GM18502 (cell line): ENCODE measurements around the gene ATP4B.

ENCODE experiments used
- ATAC-seq: cut with Tn5 transposase; IDR thresholded peaks from one replicate; pipeline ENCODE4 v1.9.1; 2021; ENCODE audit warnings: mild to moderate bottlenecking; ENCODE audit not compliant: unreplicated experiment, poor library complexity

Gene ATP4B

DNA sequence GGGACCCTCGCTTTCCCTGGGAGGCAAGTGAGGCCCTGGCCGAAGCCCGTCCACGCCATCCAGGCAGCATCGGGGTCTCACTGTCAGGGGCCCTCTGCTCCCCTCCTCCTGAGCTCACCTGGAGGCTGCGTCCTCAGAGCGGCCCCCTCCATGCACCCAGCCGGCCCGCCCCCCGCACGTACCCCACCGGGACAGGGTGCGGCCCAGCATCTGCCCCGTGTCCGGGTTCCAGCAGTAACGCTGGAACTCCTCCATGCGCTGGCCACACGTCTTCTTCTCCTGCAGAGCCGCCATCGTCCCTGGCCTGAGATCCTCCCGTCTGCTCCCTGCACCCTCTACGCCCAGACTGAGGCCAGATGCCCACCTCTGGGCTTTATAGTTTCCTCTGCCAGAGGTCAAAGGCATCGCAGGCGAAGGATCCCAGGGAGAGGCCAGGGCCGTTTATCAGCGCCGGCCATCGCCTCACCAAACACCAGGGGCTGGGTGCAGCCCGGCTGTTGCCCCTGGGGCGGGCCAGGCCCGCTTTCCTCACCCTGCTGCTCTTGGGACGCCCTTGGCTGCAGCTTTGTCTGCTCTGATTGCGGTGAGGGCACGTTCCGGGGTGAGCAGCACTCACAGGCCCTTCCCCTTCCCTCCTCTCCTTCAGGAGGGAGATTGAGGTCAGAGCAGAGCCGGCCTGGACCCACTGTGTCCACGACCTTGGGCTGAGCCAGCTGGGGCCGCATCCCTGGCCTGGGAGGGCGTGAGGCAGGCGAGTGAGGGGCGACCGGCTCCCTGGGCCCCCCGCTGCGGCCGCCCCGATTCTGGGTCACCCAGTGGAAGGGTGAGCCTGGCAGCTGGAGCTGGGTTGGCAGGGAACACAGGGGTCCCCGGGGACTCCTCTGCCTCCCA lies at the start of gene ATP4B:
Gene ATP4B, minus strand, starts transcription at position 348 of the 891 bp plus-strand sequence. Its CDS starts 54 bp downstream, at position 294.
- no peak for ATAC-seq

DNA sequence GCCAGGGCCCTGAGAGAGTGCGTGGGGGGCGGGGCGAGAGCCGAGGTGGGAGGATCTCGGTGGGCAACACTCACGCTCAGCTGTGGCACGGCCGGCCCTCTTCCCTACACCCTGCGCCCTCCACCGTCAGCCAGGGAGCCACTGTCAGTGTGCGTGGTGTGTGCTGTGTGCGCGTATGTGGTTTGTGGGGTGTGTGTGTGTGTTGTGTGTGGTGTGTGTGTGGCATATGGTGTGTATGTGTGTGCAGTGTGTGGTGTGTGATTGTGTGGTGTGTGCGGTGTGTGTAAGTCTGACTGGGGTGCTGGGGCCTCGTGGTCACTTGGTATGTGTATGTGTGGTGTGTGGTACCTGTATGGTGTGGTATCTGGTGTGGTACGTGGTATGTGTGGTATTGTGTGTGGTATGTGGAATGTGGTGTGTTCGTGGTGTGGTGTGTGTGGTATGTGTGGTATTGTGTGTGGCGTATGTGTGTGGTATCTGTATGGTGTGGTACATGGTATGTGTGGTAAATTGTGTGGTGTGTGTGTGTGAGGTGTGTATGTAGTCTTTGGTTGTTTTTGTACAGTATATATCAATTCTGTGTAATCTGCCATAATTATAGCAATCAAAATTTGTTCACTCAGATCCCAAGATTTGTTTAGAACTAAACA lies 14.1 kb upstream of the ATP4B start:
- ATAC-seq = no peak

DNA sequence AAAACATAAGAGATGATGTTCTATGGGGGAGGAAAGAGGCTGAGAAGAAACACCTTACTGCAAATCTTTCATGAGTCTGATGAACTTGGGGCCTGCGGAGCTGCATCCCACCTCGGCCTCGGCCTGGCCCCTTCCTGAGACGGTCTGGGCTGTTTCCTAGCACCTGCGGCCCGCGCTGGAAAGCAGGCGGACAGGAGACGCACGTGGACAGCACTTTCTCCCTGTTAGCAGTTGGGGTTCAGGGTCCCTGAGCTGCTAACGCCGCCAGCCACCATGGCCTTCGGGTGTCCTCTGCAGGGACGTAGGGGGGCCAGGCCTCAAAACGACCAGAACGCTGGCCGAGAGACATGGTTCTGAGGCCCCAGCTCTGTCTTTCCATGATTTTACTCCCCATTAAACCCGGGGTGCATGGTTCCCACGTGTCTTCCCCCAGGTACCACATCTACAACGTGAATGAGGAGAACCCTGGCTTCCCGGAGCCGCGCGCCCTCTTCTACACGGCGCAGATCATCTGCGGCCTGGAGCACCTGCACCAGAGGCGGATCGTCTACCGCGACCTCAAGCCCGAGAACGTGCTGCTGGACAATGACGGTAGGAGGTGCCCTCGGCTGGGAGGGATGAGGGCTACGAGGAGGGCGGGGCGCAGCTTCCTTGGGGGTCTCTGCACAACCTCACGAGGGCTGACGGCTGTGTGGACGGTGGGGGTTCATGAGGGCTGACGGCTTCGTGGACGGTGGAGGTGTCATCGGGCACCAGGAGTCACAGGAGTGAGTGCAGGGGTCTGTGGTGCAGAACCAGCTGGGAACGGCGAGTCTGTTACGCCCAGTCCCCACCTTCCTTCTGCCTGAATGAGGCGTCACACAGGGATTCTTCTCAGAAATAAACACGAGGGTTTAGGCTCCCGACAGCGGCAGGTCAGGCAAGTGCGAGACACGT lies 13.3 kb upstream of the ATP4B start:
- ATAC-seq = no peak

DNA sequence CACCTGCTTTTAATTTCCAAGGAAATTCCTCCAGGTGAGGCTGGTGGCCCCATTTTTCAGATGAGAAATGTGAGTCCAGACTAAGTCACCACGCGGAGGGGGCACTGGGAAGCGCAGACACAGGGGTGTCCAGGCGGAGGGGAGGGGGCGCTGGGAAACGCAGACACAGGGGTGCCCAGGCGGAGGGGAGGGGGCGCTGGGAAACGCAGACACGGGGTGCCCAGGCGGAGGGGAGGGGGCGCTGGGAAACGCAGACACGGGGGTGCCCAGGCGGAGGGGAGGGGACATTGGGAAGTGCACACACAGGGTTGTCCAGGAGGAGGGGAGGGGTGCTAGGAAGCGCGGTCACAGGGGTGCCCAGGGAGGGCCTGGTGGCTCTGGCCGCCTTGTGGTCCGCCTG lies 12.5 kb upstream of the ATP4B start:
- ATAC-seq = no peak

DNA sequence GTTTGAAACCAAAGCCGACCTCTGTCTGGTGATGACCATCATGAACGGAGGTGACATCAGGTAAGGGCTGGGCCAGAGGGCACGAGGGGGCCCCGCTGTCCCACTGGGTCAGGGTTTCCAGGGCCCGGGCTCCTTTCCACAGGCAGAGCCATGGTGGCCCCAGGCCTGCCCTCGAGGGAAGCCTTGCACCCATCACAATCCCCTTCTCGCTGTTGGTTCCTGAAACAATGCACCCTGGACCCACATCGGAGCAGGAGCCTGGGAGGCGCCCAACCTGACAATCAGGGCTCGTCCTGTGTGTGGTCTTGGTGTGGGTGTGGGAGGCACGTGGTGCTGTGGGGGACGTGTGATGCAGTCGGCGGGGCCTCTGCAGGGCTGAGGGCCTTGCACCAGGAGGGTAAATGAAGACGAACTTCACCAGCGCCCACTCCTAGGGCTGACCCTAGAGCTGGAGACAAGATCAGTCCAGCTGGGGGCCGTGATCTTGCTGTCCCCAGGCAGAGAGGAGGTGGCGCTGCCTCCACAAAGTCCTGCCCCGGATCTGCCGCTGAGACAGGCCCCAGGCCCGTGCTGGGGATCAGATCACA lies 11.8 kb upstream of the ATP4B start:
- ATAC-seq = no peak

DNA sequence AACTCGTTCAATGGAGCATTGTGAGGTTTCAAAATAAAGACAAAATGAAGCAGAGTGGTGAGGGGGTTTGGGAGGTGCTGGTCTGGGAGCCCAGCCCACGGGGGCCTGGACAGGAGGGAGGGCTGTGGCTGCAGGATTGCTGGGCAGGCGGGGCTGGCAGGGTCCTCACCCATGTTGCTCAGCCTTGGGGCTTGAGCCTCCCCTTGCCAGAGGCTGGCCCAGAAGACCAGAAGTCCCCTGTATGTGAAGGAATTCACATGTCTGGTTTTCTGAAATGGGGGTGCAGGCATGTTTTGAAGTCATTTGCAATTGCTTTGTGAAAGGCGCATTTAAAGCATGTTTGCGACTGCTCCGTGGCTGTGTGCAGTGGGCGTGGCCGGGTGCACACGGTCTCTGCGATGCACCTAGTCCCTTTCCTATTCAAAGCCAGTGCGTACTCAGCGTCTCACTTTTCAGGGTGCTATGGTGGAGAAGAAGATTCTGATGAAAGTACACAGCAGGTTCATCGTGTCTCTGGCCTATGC lies 11.3 kb upstream of the ATP4B start:
- no peak for ATAC-seq

DNA sequence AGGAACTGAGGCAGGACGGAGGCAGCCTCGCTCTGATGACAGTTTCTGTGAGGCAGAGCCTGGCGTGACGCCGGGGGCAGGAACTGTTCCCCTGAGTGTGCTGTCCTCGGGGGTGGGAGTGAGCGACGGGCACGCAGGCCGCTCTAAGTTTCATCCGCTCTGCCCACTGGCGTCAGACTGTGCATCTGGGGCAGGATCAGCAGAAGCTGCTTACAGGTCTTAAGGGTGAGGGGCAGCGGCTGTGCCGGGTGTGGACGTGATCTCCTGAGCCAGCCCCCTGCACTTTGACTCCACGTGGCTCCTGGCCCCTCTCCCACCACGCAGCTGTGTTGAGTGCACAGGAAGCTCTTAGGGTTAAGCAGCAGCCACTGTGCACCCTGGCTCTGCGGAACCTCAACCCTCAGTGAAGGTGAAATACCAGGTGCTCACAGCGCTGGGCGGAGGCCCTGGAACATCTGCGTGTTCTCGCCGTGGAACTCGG lies 10.5 kb upstream of the ATP4B start:
- ATAC-seq = no peak

DNA sequence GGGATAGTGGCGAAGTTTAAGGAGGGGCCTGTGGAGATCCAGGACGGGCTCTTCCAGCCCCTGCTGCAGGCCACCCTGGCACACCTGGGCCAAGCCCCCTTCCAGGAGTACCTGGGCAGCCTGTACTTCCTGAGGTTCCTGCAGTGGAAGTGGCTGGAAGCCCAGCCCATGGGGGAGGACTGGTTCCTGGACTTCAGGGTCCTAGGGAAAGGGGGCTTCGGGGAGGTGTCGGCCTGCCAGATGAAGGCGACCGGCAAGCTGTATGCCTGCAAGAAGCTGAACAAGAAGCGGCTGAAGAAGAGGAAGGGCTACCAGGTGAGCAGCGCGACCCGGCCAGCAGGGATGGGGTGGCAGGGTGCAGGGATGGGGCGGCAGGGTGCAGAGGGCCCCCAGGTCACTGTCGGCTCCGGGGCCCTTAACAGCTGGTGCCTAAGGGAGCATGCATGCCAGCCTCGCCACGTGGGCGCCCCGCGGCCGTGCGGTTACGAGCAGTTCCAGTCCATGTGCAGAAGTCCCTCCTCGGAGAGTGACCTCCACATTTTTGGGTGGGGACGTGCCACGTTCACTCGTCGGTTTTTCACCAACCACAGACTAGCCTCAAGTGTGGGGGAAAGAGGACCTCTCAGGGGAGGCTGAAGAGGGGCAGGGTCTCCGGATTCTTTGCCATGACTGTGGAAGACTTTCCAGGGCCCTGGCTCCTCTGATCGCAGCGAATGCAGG lies 9.9 kb upstream of the ATP4B start:
- no peak for ATAC-seq

DNA sequence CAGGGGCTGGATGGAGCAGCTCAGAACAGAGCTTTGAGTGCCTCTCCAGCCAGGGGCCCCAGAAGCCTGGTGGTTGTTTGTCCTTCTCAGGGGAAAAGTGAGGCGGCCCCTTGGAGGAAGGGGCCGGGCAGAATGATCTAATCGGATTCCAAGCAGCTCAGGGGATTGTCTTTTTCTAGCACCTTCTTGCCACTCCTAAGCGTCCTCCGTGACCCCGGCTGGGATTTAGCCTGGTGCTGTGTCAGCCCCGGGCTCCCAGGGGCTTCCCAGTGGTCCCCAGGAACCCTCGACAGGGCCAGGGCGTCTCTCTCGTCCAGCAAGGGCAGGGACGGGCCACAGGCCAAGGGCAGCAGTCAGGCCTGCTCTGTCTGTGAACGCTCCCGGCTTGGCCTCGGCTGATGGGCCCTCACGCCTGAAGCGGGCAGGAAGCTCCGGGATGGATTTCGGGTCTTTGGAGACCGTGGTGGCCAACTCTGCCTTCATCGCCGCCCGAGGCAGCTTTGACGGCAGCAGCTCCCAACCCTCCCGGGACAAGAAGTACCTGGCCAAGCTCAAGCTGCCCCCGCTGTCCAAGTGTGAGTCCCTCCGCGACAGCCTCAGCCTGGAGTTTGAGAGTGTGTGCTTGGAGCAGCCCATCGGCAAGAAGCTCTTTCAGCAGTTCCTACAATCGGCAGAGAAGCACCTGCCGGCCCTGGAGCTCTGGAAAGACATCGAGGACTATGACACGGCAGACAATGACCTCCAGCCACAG lies 9.1 kb upstream of the ATP4B start, which contains the start of gene GRK1:
Gene GRK1, plus strand, starts transcription at position 269 of the 751 bp plus-strand sequence. Its CDS starts 168 bp downstream, at position 437.
- ATAC-seq = no peak

DNA sequence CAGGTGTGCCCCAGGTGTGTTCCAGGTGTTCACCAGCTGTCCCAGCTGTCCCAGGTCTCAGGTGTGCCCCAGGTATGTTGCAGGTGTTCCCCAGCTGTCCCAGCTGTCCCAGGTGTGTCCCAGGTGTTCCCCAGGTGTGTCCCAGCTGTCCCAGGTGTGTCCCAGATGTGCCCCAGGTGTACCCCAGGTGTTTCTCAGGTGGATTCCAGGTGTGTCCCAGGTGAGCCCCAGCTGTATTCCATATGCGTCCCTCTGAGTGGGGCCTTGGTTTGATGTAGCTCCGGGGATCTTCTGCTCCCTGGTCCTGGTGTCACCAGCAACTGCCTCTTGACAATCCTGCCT lies 8.3 kb upstream of the ATP4B start:
- ATAC-seq = no peak

DNA sequence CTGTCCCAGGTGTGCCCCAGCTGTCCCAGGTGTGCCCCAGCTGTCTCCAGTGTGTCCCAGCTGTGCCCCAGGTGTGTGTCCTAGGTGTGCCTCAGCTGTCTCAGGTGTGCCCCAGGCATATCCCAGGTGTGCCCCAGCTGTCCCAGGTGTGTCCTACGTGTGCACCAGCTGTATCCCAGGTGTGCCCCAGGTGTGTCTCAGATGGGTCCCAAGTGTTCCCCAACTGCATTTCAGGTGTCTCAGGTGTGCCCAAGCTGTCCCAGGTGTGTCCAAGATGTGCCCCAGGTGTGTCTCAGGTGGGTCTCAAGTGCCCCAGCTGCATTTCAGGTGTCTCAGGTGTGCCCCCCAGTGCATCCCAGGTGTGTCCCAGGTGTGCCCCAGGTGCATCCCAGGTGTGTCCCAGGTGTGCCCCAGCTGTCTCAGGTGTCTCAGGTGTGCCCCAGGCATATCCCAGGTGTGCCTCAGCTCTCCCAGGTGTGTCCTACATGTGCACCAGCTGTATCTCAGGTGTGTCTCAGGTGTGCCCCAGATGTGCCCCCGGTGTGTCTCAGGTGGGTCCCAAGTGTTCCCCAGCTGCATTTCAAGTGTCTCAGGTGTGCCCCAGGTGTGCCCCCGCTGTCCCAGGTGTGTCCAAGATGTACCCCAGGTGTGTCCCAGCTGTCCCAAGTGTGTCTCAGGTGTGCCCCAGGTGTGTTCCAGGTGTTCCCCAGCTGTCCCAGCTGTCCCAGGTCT lies 7.8 kb upstream of the ATP4B start:
- no peak for ATAC-seq

DNA sequence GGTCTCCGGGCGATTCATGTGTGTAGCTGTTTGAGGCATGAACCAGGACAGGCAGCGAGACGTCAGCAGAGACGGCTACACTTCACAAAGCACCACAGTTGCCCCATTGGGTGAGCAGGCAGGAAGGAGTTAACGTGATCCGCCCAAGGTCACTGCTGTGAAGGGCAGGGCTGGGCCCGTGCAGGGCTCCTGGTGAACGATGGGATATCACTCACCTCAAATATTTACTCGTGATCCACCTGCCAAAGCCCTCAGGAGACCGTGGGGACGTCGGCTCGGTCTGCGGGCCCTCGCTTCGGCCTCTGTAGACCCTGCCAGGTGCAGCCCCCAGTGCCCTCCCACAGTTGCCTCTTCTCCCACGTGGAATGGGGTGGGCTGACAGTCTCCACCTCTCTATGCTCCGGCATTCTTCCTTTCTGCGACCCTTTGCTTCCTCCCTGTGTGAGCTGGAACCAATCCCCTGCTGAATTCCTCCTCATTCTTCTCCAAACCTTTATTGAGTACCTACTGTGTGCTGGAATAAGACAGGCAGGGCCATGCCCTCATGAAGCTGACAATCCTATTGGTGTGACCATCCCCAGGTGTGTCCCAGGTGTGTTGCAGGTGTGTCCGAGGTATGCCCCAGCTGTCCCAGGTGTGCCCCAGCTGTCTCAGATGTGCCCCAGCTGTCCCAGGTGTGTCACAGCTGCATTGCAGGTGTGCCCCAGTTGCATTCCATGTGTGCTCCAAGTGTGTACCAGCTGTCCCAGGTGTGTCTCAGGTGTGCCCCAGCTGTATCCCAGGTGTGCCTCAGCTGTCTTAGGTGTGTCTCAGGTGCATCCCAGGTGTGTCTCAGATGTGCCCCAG lies 7.0 kb upstream of the ATP4B start:
- ATAC-seq = no peak

DNA sequence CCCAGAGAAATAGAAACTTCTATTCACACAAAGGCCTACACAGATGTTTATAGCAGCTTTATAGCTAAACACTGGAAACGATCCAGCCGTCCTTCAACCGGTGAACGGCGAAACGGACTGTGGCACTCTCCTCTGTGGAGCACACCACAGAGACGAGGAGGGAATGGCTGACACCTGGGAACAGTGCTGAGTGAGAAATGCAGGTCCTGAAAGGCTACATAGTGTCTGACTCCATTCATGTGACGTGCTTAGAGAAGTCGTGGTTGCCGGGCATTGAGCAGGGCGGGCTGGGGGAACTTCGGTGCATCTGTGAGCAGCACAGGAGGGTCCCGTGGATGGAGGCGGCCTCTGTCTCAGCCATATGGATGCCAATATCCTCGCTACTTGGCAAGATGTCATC lies 5.9 kb upstream of the ATP4B start:
- ATAC-seq = no peak

DNA sequence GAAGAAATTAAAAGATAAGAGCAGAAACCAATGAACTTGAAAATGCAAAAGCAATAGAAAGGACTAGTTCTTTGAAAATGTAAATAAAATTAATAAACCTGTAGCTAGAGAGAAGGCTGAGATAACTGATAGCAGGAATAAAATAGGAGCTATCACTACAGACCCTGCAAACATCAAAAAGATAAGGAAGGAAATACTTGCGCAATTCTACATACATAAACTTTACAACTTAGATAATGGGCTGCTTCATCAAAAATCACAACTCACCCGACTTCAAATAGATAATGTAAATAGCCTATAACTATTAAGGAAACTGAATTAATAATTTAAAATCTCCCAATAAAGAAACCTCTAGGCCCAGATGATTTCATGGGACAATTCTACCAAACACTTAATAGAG lies 3.5 kb upstream of the ATP4B start:
- no peak for ATAC-seq

DNA sequence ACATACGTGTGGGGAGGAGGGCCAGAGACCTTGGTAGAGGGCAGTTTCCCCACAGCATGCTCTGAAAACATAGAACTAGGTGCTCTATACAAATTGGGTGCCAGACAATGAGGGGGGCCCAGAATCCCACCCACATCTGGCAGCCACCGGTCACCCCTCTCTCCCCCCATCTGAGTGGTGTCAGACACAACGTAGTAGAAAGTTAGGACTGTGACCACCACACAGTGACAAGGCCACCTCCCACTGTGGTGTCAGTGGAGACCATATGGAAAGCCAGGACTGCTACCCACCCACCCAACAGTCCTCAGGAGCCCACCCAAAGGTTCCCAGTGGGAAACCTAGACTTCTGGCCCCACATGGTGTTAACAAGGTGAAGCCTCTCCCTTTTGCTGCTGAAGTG lies 2.1 kb upstream of the ATP4B start:
- ATAC-seq = no peak

DNA sequence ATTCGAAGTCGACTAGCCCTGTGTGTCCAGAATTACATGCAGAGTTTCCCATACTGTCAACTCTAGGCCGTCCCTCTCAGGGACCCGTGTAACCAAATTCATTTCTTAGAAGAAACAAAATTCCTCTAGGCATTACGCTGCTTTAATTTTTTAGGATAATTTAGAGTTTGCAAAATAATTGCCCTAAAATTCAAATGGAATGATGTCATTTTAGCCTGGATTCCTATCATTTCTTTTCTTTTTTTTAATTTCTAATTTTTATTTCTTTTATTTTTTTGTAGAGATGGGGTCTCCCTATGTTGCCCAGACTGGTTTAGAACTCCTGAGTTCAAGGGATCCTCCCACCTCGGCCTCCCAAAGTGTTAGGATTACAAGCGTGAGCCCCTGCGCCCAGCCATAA lies 1.3 kb upstream of the ATP4B start:
- ATAC-seq = no peak

DNA sequence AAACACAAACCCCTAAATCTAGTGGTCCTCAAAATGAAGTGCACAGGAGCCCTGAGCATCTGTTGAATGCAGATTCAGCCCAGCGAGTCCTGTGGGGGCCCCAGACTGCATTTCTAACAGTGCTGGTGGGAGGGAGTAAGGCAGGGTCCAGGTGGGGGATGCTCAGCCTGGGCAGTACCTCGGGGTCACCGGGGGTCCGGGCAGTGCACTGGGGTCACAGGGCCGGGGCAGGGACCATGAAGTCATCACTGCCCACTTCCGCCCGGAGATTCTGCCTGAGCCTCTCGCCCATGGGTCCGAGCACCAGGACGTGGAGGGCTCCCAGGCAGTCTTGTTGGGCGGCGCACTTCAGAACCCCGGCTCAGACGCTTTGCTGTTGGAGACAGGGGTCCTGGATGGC lies 838 bp upstream of the ATP4B start:
- no peak for ATAC-seq
